H9 (cell line): ENCODE measurements around the gene MPST. TPM values are rescaled to one million over a fixed set of nuclear protein-coding genes. Genes with fewer than 3 reads are reported as not detected.
A peak's percentile ranks its signal among the peaks of the same experiment; 100 is the strongest.

ENCODE experiments used
- DNase-seq: peaks from one replicate; pipeline ENCODE4 v3.0.0-alpha.2; 2017
- H2AFZ ChIP-seq: one replicate; pipeline ENCODE4 v1.6.1; 2013; ENCODE audit warnings: mild to moderate bottlenecking, low read length, control low read depth, moderate library complexity
- H2AK5ac ChIP-seq: 2 replicates; pipeline ENCODE4 v1.6.1; 2013; ENCODE audit warnings: low read length, control low read depth, mixed read lengths; ENCODE audit not compliant: insufficient read length
- H2BK120ac ChIP-seq: one replicate; pipeline ENCODE4 v1.6.1; 2013; ENCODE audit warnings: low read depth, mild to moderate bottlenecking, low read length, control low read depth, inconsistent platforms; ENCODE audit not compliant: poor library complexity, severe bottlenecking
- H2BK12ac ChIP-seq: 2 replicates; pipeline ENCODE4 v1.6.1; 2013; ENCODE audit warnings: low read length, control low read depth, mixed read lengths, low read depth; ENCODE audit not compliant: insufficient read length
- H2BK15ac ChIP-seq: 2 replicates; pipeline ENCODE4 v1.6.1; 2013; ENCODE audit warnings: low read depth, low read length, control low read depth
- H2BK20ac ChIP-seq: one replicate; pipeline ENCODE4 v1.6.1; 2013; ENCODE audit warnings: low read depth, mild to moderate bottlenecking, low read length, control low read depth, inconsistent platforms; ENCODE audit not compliant: poor library complexity, severe bottlenecking
- H2BK5ac ChIP-seq: 2 replicates; pipeline ENCODE4 v1.6.1; 2013; ENCODE audit warnings: low read length, control low read depth, mixed read lengths; ENCODE audit not compliant: insufficient read length
- H3K14ac ChIP-seq: 2 replicates; pipeline ENCODE4 v1.6.1; 2013; ENCODE audit warnings: low read length, control low read depth; ENCODE audit not compliant: insufficient read depth
- H3K18ac ChIP-seq: 2 replicates; pipeline ENCODE4 v1.6.1; 2013; ENCODE audit warnings: low read depth, mild to moderate bottlenecking, mixed read lengths, low read length, control low read depth; ENCODE audit not compliant: insufficient read length
- H3K23ac ChIP-seq: 2 replicates; pipeline ENCODE4 v1.6.1; 2013; ENCODE audit warnings: low read length, control low read depth, mixed read lengths, low read depth; ENCODE audit not compliant: insufficient read length
- H3K23me2 ChIP-seq: 2 replicates; pipeline ENCODE4 v1.6.1; 2013; ENCODE audit warnings: low read depth, mild to moderate bottlenecking, mixed read lengths, low read length, control low read depth; ENCODE audit not compliant: insufficient read length, poor library complexity, severe bottlenecking
- H3K27ac ChIP-seq: 2 replicates; pipeline ENCODE4 v1.5.1; 2013; ENCODE audit warnings: low read length, control low read depth, mixed read lengths, low read depth; ENCODE audit not compliant: insufficient read length
- H3K27me3 ChIP-seq: 2 replicates; pipeline ENCODE4 v1.6.1; 2013; ENCODE audit warnings: low read length, control low read depth, inconsistent platforms; ENCODE audit not compliant: insufficient read depth
- H3K4ac ChIP-seq: 2 replicates; pipeline ENCODE4 v1.6.1; 2013; ENCODE audit warnings: low read depth, mild to moderate bottlenecking, control low read depth, inconsistent platforms, low read length, moderate library complexity
- H3K4me1 ChIP-seq: 2 replicates; pipeline ENCODE4 v1.6.1; 2013; ENCODE audit warnings: low read length, control low read depth, inconsistent platforms; ENCODE audit not compliant: insufficient read depth
- H3K4me2 ChIP-seq: 2 replicates; pipeline ENCODE4 v1.6.1; 2013; ENCODE audit warnings: low read length, control low read depth, mixed read lengths; ENCODE audit not compliant: insufficient read length, insufficient read depth
- H3K56ac ChIP-seq: 2 replicates; pipeline ENCODE4 v1.6.1; 2013; ENCODE audit warnings: low read depth, mild to moderate bottlenecking, mixed read lengths, low read length, control low read depth; ENCODE audit not compliant: insufficient read length
- H3K79me1 ChIP-seq: 2 replicates; pipeline ENCODE4 v1.6.1; 2013; ENCODE audit warnings: low read depth, mild to moderate bottlenecking, moderate library complexity, low read length, control low read depth, inconsistent platforms; ENCODE audit not compliant: insufficient read depth, poor library complexity, severe bottlenecking
- H3K79me2 ChIP-seq: 2 replicates; pipeline ENCODE4 v1.6.1; 2013; ENCODE audit warnings: low read length, control low read depth, inconsistent platforms; ENCODE audit not compliant: insufficient read depth
- H3K9ac ChIP-seq: 2 replicates; pipeline ENCODE4 v1.6.1; 2013; ENCODE audit warnings: low read length, control low read depth, mixed read lengths; ENCODE audit not compliant: insufficient read length; ENCODE audit errors: extremely low read depth
- H3K9me3 ChIP-seq: one replicate; pipeline ENCODE4 v1.6.1; 2013; ENCODE audit warnings: low read depth, low read length, inconsistent platforms; ENCODE audit not compliant: control insufficient read depth
- H3T11ph ChIP-seq: one replicate; pipeline ENCODE4 v1.6.1; 2013; ENCODE audit warnings: mild to moderate bottlenecking, low read length, control low read depth, inconsistent platforms
- H4K20me1 ChIP-seq: one replicate; pipeline ENCODE4 v1.6.1; 2013; ENCODE audit not compliant: control insufficient read depth, insufficient read length, insufficient read depth
- H4K5ac ChIP-seq: 2 replicates; pipeline ENCODE4 v1.6.1; 2013; ENCODE audit warnings: low read depth, mild to moderate bottlenecking, mixed read lengths, low read length, control low read depth; ENCODE audit not compliant: insufficient read length
- H4K8ac ChIP-seq: replicated peaks from 2 replicates; pipeline ENCODE4 v1.6.1; 2013; ENCODE audit warnings: low read length, control low read depth, mixed read lengths, low read depth; ENCODE audit not compliant: insufficient read length
- H4K91ac ChIP-seq: 2 replicates; pipeline ENCODE4 v1.6.1; 2013; ENCODE audit warnings: low read depth, mild to moderate bottlenecking, moderate library complexity, mixed read lengths, low read length, control low read depth; ENCODE audit not compliant: insufficient read length
- H3K27ac Mint-ChIP-seq, 3 experiments: 2 replicates in 2 of 3; 3 replicates in 1 of 3; pipeline ENCODE4 v1.8.0; 2020 to 2021; ENCODE audit warnings: mixed read lengths in 3 of 3, mild to moderate bottlenecking in 1 of 3, moderate library complexity in 1 of 3
- H3K27me3 Mint-ChIP-seq: 2 replicates; pipeline ENCODE4 v1.8.0; 2021; ENCODE audit warnings: low read depth, mild to moderate bottlenecking, moderate library complexity, mixed read lengths
- H3K36me3 Mint-ChIP-seq, 3 experiments: 2 replicates in 2 of 3; 3 replicates in 1 of 3; pipeline ENCODE4 v1.8.0; 2020 to 2021; ENCODE audit warnings: low read depth in 3 of 3, mixed read lengths in 3 of 3; ENCODE audit not compliant: insufficient read depth in 1 of 3
- H3K4me1 Mint-ChIP-seq, 2 experiments: 2 replicates each; pipeline ENCODE4 v1.8.0; 2020; ENCODE audit warnings: mixed read lengths in 2 of 2
- H3K4me3 Mint-ChIP-seq, 2 experiments: 2 replicates in 1 of 2; 3 replicates in 1 of 2; pipeline ENCODE4 v1.8.0; 2020 to 2021; ENCODE audit warnings: mild to moderate bottlenecking in 2 of 2, mixed read lengths in 2 of 2, moderate library complexity in 1 of 2
- H3K9me3 Mint-ChIP-seq, 2 experiments: 2 replicates in 1 of 2; 3 replicates in 1 of 2; pipeline ENCODE4 v1.8.0; 2020; ENCODE audit warnings: mild to moderate bottlenecking in 2 of 2, mixed read lengths in 2 of 2, moderate library complexity in 1 of 2
- WGBS: extraction: QIAGEN DNeasy Blood & Tissue Kit; methylation state at CpG from one replicate; pipeline ENCODE4 v1.1.7; 2013; ENCODE audit warnings: missing lambda C conversion rate, low lambda C conversion rate, mixed read lengths; ENCODE audit not compliant: insufficient read length; ENCODE audit errors: extremely low coverage; 5-methylcytosine and 5-hydroxymethylcytosine counted together
- total RNA-seq: library from RNA; stranded (reverse); gene quantifications from 2 replicates; pipeline ENCODE4 v1.2.1, GENCODE V29; 2021
- TF ChIP-seq, protein P1 (sequence below): fragments of 200-600 bp; sonication (generic); conservative IDR thresholded peaks from 3 replicates; pipeline ENCODE4 v1.8.0; 2021; ENCODE audit warnings: antibody characterized with exemption, mild to moderate bottlenecking

The MPST gene
- total RNA-seq, 1 experiment from 2014 or later: 70.5 TPM

DNA sequence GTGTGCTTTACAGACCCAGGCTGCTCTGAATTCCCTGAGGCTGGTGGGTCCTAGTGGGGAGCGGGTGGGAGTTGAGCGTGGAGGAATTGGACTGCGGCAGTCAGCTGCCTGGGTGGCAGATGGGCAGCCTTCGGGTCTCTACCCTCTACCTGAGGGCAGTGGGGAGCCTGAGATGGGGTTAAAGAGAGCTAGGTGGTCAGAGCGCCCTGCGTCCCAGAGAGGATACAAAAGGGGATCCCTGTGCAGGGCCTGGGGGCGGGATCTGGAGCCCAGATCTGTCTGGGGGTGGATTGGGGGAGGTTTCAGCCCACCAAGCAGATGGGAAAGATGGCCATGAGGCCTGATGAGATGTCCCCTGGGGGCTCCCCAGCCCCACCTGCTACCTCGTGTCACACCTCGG lies 50.2 kb downstream of the MPST start:
- no peak overlapping the region for H2BK5ac ChIP-seq
- Mint-ChIP-seq H3K4me1 (no peaks in the 10 kb centered on the region), H3K4me3 (0 out of 5 replicates have a peak overlapping the region, but pooled peaks of 1 of the 2 experiments have one; percentile 9), H3K27ac (no peak overlapping the region; a peak in 1 of 7 replicates), H3K27me3 (peaks cover 38% of the 10 kb centered on the region), H3K9me3 (no peaks in the 10 kb centered on the region), H3K36me3 (peaks cover 0 to 2% (median under 1%) of the 10 kb centered on the region in 3 experiments; a peak in 2 of 7 replicates)
- no peaks in the 10 kb centered on the region for H3K79me1 ChIP-seq
- no peak overlapping the region for H2BK15ac ChIP-seq
- no peak overlapping the region for H2BK120ac ChIP-seq
- peaks cover 2% of the 10 kb centered on the region for H4K20me1 ChIP-seq
- H2BK12ac ChIP-seq: no peak overlapping the region
- no peaks in the 10 kb centered on the region for H3K4me1 ChIP-seq
- no peak overlapping the region for H3K4ac ChIP-seq
- H3K9ac ChIP-seq: no peak overlapping the region
- H4K8ac ChIP-seq: no peak overlapping the region
- no peak overlapping the region for H3K56ac ChIP-seq
- H3K23me2 ChIP-seq: peaks cover 3% of the 10 kb centered on the region
- no peak overlapping the region for H4K5ac ChIP-seq
- H3K14ac ChIP-seq: no peak overlapping the region
- no peak overlapping the region for H2AK5ac ChIP-seq
- no peak overlapping the region for H3K18ac ChIP-seq
- H3K23ac ChIP-seq: no peak overlapping the region
- H3T11ph ChIP-seq: no peak overlapping the region
- DNase-seq: no peak
- H3K79me2 ChIP-seq: no peaks in the 10 kb centered on the region
- WGBS: no CpG with 5 or more reads among the region's 9 CpGs
- no peak overlapping the region for H3K4me2 ChIP-seq
- TF ChIP-seq, protein P1, sequence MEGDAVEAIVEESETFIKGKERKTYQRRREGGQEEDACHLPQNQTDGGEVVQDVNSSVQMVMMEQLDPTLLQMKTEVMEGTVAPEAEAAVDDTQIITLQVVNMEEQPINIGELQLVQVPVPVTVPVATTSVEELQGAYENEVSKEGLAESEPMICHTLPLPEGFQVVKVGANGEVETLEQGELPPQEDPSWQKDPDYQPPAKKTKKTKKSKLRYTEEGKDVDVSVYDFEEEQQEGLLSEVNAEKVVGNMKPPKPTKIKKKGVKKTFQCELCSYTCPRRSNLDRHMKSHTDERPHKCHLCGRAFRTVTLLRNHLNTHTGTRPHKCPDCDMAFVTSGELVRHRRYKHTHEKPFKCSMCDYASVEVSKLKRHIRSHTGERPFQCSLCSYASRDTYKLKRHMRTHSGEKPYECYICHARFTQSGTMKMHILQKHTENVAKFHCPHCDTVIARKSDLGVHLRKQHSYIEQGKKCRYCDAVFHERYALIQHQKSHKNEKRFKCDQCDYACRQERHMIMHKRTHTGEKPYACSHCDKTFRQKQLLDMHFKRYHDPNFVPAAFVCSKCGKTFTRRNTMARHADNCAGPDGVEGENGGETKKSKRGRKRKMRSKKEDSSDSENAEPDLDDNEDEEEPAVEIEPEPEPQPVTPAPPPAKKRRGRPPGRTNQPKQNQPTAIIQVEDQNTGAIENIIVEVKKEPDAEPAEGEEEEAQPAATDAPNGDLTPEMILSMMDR: no peak
- no peak overlapping the region for H2BK20ac ChIP-seq
- H3K27ac ChIP-seq: no peak overlapping the region
- no peaks in the 10 kb centered on the region for H3K9me3 ChIP-seq
- no peak overlapping the region for H2AFZ ChIP-seq
- H3K27me3 ChIP-seq: peaks cover 16% of the 10 kb centered on the region
- no peak overlapping the region for H4K91ac ChIP-seq
